HepG2 (cell line): ENCODE results near the gene TCF25. TPM values are rescaled to one million over a fixed set of nuclear protein-coding genes. Genes with fewer than 3 reads are reported as not detected.

Experiments used
- AKAP8 ChIP-seq: sonication (generic); formaldehyde crosslinking; IDR thresholded peaks from 2 replicates; pipeline ENCODE4 v1.5.1; 2020; ENCODE audit warnings: mild to moderate bottlenecking, missing genetic modification reagents
- ARHGAP35 ChIP-seq: sonication (generic); formaldehyde crosslinking; IDR thresholded peaks from 2 replicates; pipeline ENCODE4 v1.9.0; 2022; ENCODE audit warnings: mild to moderate bottlenecking, inconsistent platforms, moderate library complexity, missing genetic modification reagents, borderline replicate concordance
- EED ChIP-seq: sonication (generic); formaldehyde crosslinking; IDR thresholded peaks from 2 replicates; pipeline ENCODE4 v1.5.0; 2020; ENCODE audit warnings: mild to moderate bottlenecking, missing genetic modification reagents
- ELF3 ChIP-seq: IDR thresholded peaks from 2 replicates; pipeline ENCODE4 v1.6.1; 2016; ENCODE audit warnings: missing genetic modification reagents, missing compliant biosample characterization
- FOSL2 ChIP-seq: sonication (generic); formaldehyde crosslinking; IDR thresholded peaks from 2 replicates; pipeline ENCODE4 v1.4.0; 2020; ENCODE audit warnings: missing genetic modification reagents
- FOXO4 ChIP-seq: sonication (generic); formaldehyde crosslinking; conservative IDR thresholded peaks from 2 replicates; pipeline ENCODE4 v1.8.1; 2023; ENCODE audit warnings: missing genetic modification reagents
- MAFG ChIP-seq: sonication (generic); formaldehyde crosslinking; IDR thresholded peaks from 2 replicates; pipeline ENCODE4 v1.5.1; 2020; ENCODE audit warnings: mild to moderate bottlenecking, missing genetic modification reagents
- MBD4 ChIP-seq: IDR thresholded peaks from 2 replicates; pipeline ENCODE4 v1.6.1; 2012; ENCODE audit warnings: low read length, inconsistent platforms, borderline replicate concordance
- NBN ChIP-seq: fragments of 450-650 bp; conservative IDR thresholded peaks from 2 replicates; pipeline ENCODE4 v1.6.1; 2017
- NCOA1 ChIP-seq: sonication (generic); formaldehyde crosslinking; IDR thresholded peaks from 2 replicates; pipeline ENCODE4 v1.9.0; 2021; ENCODE audit warnings: missing genetic modification reagents
- NPAS2 ChIP-seq: sonication (generic); formaldehyde crosslinking; IDR thresholded peaks from 2 replicates; pipeline ENCODE4 v1.8.0; 2022; ENCODE audit warnings: mild to moderate bottlenecking, missing genetic modification reagents, borderline replicate concordance
- PHB2 ChIP-seq: fragments of 450-650 bp; IDR thresholded peaks from 2 replicates; pipeline ENCODE4 v1.6.1; 2018; ENCODE audit not compliant: partially characterized antibody
- RAD21 ChIP-seq: fragments of 450-650 bp; formaldehyde crosslinking; IDR thresholded peaks from 2 replicates; pipeline ENCODE4 v1.5.0; 2020; ENCODE audit warnings: mild to moderate bottlenecking
- RFXAP ChIP-seq: sonication (generic); formaldehyde crosslinking; IDR thresholded peaks from 2 replicates; pipeline ENCODE4 v1.4.0; 2020; ENCODE audit warnings: missing genetic modification reagents, borderline replicate concordance
- SRSF4 ChIP-seq: fragments of 200-400 bp; formaldehyde crosslinking; IDR thresholded peaks from one replicate; pipeline ENCODE4 v1.6.1; 2018; ENCODE audit warnings: mild to moderate bottlenecking, low read depth, low read length, moderate library complexity; ENCODE audit not compliant: poor library complexity, severe bottlenecking
- TARDBP ChIP-seq: sonication (generic); formaldehyde crosslinking; IDR thresholded peaks from 2 replicates; pipeline ENCODE4 v1.8.0; 2022; ENCODE audit warnings: mild to moderate bottlenecking, missing genetic modification reagents
- ZMYM2 ChIP-seq: sonication (generic); formaldehyde crosslinking; IDR thresholded peaks from 2 replicates; pipeline ENCODE4 v1.8.0; 2022; ENCODE audit warnings: mild to moderate bottlenecking, missing genetic modification reagents
- ZMYM3 ChIP-seq: sonication (generic); formaldehyde crosslinking; IDR thresholded peaks from 2 replicates; pipeline ENCODE4 v1.5.1; 2020; ENCODE audit warnings: mild to moderate bottlenecking, missing genetic modification reagents
- ZNF160 ChIP-seq: sonication (generic); formaldehyde crosslinking; IDR thresholded peaks from 2 replicates; pipeline ENCODE4 v1.8.0; 2022; ENCODE audit warnings: mild to moderate bottlenecking, inconsistent platforms, missing genetic modification reagents
- ZNF468 ChIP-seq: sonication (generic); formaldehyde crosslinking; IDR thresholded peaks from 2 replicates; pipeline ENCODE4 v1.8.0; 2022; ENCODE audit warnings: mild to moderate bottlenecking, moderate library complexity, missing genetic modification reagents
- ZNF556 ChIP-seq: sonication (generic); formaldehyde crosslinking; IDR thresholded peaks from 2 replicates; pipeline ENCODE4 v1.4.0; 2020; ENCODE audit warnings: mild to moderate bottlenecking, missing genetic modification reagents, borderline replicate concordance
- ZNF564 ChIP-seq: sonication (generic); formaldehyde crosslinking; IDR thresholded peaks from 2 replicates; pipeline ENCODE4 v1.8.1; 2023; ENCODE audit warnings: mild to moderate bottlenecking, missing genetic modification reagents
- polyA plus RNA-seq, 8 experiments: library from polyadenylated mRNA; depleted of rRNA in 3 of 8; stranded (reverse) in 7 of 8; unstranded in 1 of 8; fragments of >200 nt; fragmentation: Illumina TruSeq in 4 of 8; extraction: Trizol in 4 of 8; gene quantifications; 2 replicates each; pipeline versions ENCODE4 v1.2.1 to v1.2.3, GENCODE V29; 2011 to 2016; ENCODE audit warnings: low read depth in 4 of 8, missing spikeins in 1 of 8, mixed read lengths in 1 of 8; ENCODE audit not compliant: insufficient read depth in 1 of 8
- total RNA-seq, 5 experiments: library from RNA; depleted of rRNA; stranded (reverse); fragments of >200 nt; fragmentation: Illumina TruSeq; extraction: Trizol; gene quantifications; 2 replicates each; pipeline ENCODE4 v1.2.3, GENCODE V29; 2016; ENCODE audit warnings: low read depth in 1 of 5
- TF ChIP-seq, protein P1 (sequence below): sonication (generic); formaldehyde crosslinking; IDR thresholded peaks from 2 replicates; pipeline ENCODE4 v1.4.0; 2020; ENCODE audit warnings: missing genetic modification reagents
- TF ChIP-seq, protein P2 (sequence below): sonication (generic); formaldehyde crosslinking; IDR thresholded peaks from 2 replicates; pipeline ENCODE4 v1.5.0; 2020; ENCODE audit warnings: mild to moderate bottlenecking, missing genetic modification reagents

Gene TCF25
- total and polyA plus RNA-seq, 2 of the 13 experiments (the other 11 are each of a cell fraction or from before 2014, with no cell fraction given), result 138 to 206 TPM

- no peak for TF ChIP-seq FOXO4
- peak; percentile 99 for TF ChIP-seq AKAP8 (CRISPR knock-in tag)
- no peak for TF ChIP-seq NPAS2 (CRISPR knock-in tag)
- TF ChIP-seq ZNF556 (CRISPR knock-in tag), result peak; percentile 96
- TF ChIP-seq ARHGAP35 (CRISPR knock-in tag), result peak; percentile 96
- TF ChIP-seq FOSL2, result peak; percentile 83
- TF ChIP-seq ZNF468 (CRISPR knock-in tag), result no peak; the same call in 1 of the 2 replicates
- TF ChIP-seq MBD4, result no peak
- TF ChIP-seq ELF3, result peak; percentile 97
- TF ChIP-seq NBN, result no peak
- TF ChIP-seq ZMYM3 (CRISPR knock-in tag), result peak; percentile 84
- TF ChIP-seq EED, result peak; percentile 95
- peak; percentile 76 for TF ChIP-seq ZMYM2
- no peak for TF ChIP-seq PHB2
- no peak; the same call in none of the 2 replicates for TF ChIP-seq RAD21
- TF ChIP-seq NCOA1 (CRISPR knock-in tag), result no peak; the same call in 1 of the 2 replicates
- TF ChIP-seq ZNF160 (CRISPR knock-in tag), result peak; percentile 92; the same call in 1 of the 2 replicates
- TF ChIP-seq TARDBP (CRISPR knock-in tag), result peak; percentile 99
- peak; percentile 93 for TF ChIP-seq RFXAP
- TF ChIP-seq, protein P1, sequence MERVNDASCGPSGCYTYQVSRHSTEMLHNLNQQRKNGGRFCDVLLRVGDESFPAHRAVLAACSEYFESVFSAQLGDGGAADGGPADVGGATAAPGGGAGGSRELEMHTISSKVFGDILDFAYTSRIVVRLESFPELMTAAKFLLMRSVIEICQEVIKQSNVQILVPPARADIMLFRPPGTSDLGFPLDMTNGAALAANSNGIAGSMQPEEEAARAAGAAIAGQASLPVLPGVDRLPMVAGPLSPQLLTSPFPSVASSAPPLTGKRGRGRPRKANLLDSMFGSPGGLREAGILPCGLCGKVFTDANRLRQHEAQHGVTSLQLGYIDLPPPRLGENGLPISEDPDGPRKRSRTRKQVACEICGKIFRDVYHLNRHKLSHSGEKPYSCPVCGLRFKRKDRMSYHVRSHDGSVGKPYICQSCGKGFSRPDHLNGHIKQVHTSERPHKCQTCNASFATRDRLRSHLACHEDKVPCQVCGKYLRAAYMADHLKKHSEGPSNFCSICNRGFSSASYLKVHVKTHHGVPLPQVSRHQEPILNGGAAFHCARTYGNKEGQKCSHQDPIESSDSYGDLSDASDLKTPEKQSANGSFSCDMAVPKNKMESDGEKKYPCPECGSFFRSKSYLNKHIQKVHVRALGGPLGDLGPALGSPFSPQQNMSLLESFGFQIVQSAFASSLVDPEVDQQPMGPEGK, result peak; percentile 98
- TF ChIP-seq, protein P2, sequence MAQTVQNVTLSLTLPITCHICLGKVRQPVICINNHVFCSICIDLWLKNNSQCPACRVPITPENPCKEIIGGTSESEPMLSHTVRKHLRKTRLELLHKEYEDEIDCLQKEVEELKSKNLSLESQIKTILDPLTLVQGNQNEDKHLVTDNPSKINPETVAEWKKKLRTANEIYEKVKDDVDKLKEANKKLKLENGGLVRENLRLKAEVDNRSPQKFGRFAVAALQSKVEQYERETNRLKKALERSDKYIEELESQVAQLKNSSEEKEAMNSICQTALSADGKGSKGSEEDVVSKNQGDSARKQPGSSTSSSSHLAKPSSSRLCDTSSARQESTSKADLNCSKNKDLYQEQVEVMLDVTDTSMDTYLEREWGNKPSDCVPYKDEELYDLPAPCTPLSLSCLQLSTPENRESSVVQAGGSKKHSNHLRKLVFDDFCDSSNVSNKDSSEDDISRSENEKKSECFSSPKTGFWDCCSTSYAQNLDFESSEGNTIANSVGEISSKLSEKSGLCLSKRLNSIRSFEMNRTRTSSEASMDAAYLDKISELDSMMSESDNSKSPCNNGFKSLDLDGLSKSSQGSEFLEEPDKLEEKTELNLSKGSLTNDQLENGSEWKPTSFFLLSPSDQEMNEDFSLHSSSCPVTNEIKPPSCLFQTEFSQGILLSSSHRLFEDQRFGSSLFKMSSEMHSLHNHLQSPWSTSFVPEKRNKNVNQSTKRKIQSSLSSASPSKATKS (CRISPR knock-in tag), result no peak
- peak; percentile 98 for TF ChIP-seq ZNF564 (CRISPR knock-in tag)
- TF ChIP-seq MAFG (CRISPR knock-in tag), result no peak
- no peak for TF ChIP-seq SRSF4
Measured at GRCh38 chr16:89917773-89918452, 44.5 kb downstream of the TCF25 start (continued).
